ENCODE results near the gene ARHGAP10. TPM values are rescaled to one million over a fixed set of nuclear protein-coding genes. Genes with fewer than 3 reads are reported as not detected.
A peak's percentile ranks its signal among the peaks of the same experiment; 100 is the strongest.
"Not testable (repeated sequence)": the region's sequence is repeated elsewhere in the genome, so short reads cannot be mapped to it uniquely, and the experiment has no call there.

Gene ARHGAP10
- total RNA-seq, 1 donor from 2014 or later = 4.8 TPM

GRCh38 chr4:148061141-148061481 lies 329.2 kb downstream of the ARHGAP10 start:
- no peak for DNase-seq (ENCODE audit: low read depth in 2 of 2)

- DNase-seq (ENCODE audit: low read depth in 2 of 2) = no peak
These were observed 329.9 kb downstream of the ARHGAP10 start for GRCh38 chr4:148061795-148062194.

- DNase-seq (ENCODE audit: low read depth in 2 of 2) = no peak
These were observed 330.5 kb downstream of the ARHGAP10 start for GRCh38 chr4:148062301-148062950.

GRCh38 chr4:148064451-148064850 lies 332.6 kb downstream of the ARHGAP10 start:
- no peak for DNase-seq (ENCODE audit: low read depth in 2 of 2)

- no peak for DNase-seq (ENCODE audit: low read depth in 2 of 2)
These were observed 333.2 kb downstream of the ARHGAP10 start for GRCh38 chr4:148065075-148065474.

GRCh38 chr4:148067301-148067916 lies 335.5 kb downstream of the ARHGAP10 start:
- peak; percentile 16 to 28 for DNase-seq (ENCODE audit: low read depth in 2 of 2)

- no peak for DNase-seq (ENCODE audit: low read depth in 2 of 2)
These were observed 336.4 kb downstream of the ARHGAP10 start for GRCh38 chr4:148068065-148068911.

GRCh38 chr4:148069086-148069894 lies 337.4 kb downstream of the ARHGAP10 start:
- no peak for DNase-seq (ENCODE audit: low read depth in 2 of 2)

GRCh38 chr4:148069895-148070178 lies 337.9 kb downstream of the ARHGAP10 start:
- DNase-seq (ENCODE audit: low read depth in 2 of 2) = no peak

GRCh38 chr4:148071009-148071408 lies 339.1 kb downstream of the ARHGAP10 start:
- DNase-seq (ENCODE audit: low read depth in 2 of 2) = no peak

GRCh38 chr4:148072789-148073188 lies 340.9 kb downstream of the ARHGAP10 start:
- no peak for DNase-seq (ENCODE audit: low read depth in 2 of 2)

GRCh38 chr4:148073349-148073748 lies 341.5 kb downstream of the ARHGAP10 start:
- DNase-seq (ENCODE audit: low read depth in 2 of 2) = no peak

- no peak for DNase-seq (ENCODE audit: low read depth in 2 of 2)
These were observed 342.6 kb downstream of the ARHGAP10 start for GRCh38 chr4:148074462-148074861.

GRCh38 chr4:148075438-148075837 lies 343.6 kb downstream of the ARHGAP10 start:
- DNase-seq (ENCODE audit: low read depth in 2 of 2) = no peak

- DNase-seq (ENCODE audit: low read depth in 2 of 2) = no peak
These were observed 345.1 kb downstream of the ARHGAP10 start for GRCh38 chr4:148076964-148077363.

GRCh38 chr4:148077581-148077980 lies 345.7 kb downstream of the ARHGAP10 start:
- DNase-seq (ENCODE audit: low read depth in 2 of 2) = no peak

- no peak for DNase-seq (ENCODE audit: low read depth in 2 of 2)
These were observed 346.2 kb downstream of the ARHGAP10 start for GRCh38 chr4:148078061-148078460.

- no peak for DNase-seq (ENCODE audit: low read depth in 2 of 2)
These were observed 348.1 kb downstream of the ARHGAP10 start for GRCh38 chr4:148079961-148080360.

- DNase-seq (ENCODE audit: low read depth in 2 of 2) = no peak
These were observed 349.4 kb downstream of the ARHGAP10 start for GRCh38 chr4:148081267-148081666.

- DNase-seq (ENCODE audit: low read depth in 2 of 2) = no peak
These were observed 349.9 kb downstream of the ARHGAP10 start for GRCh38 chr4:148081745-148082144.

GRCh38 chr4:148083073-148083472 lies 351.2 kb downstream of the ARHGAP10 start:
- not testable (repeated sequence) for DNase-seq (ENCODE audit: low read depth in 2 of 2)

- DNase-seq (ENCODE audit: low read depth in 2 of 2) = no peak
These were observed 357.7 kb downstream of the ARHGAP10 start for GRCh38 chr4:148089624-148090023.
